Erythroblast (primary cell): ENCODE measurements around the gene BOLA2.
"Not testable (repeated sequence)": the region's sequence is repeated elsewhere in the genome, so short reads cannot be mapped to it uniquely, and the experiment has no call there.

Experiments
- GATA1 ChIP-seq: IDR thresholded peaks from 2 replicates; pipeline ENCODE4 v1.6.1; 2011; ENCODE audit warnings: low read depth, mild to moderate bottlenecking, control low read depth, low read length, moderate library complexity
- POLR2A ChIP-seq: IDR thresholded peaks from 2 replicates; pipeline ENCODE4 v1.6.1; 2011; ENCODE audit warnings: mild to moderate bottlenecking, low read length

DNA sequence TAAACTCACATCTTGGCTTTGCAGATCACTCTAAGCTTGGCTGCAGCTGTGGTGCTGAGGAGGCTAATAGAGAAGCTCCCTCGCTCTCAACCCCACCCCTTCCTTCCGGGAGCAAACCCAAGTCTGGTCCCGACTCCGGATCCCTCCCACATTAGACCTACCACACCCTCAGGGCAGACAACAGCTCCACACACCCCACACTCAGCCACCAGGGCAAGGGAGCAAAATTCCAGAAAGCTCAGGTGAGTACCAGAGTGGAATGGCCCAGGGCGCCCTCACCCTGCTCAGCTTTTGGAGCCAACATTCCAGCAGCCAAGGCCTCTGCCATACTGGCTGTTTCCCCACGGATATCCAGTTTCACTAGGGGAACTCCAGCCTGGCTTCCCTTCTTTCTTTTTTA is 15.5 kb upstream of the BOLA2 start:
- not testable (repeated sequence) for TF ChIP-seq POLR2A, GATA1
